HCT116 (cell line): Measurements from ENCODE around the gene DAPK2. TPM values are rescaled to one million over a fixed set of nuclear protein-coding genes. Genes with fewer than 3 reads are reported as not detected.

ENCODE experiments used
- ATAC-seq: fragments of 200-7000 bp; cut with Tn5 transposase; 2 replicates; pipeline ENCODE4 v1.9.1; 2020; ENCODE audit warnings: mild to moderate bottlenecking, moderate library complexity
- BruUV-seq: library from RNA; stranded (reverse); fragments of 400-500 nt; replicated peaks from 2 replicates; lab custom pipeline; 2021; lab: Mats Ljungman, UMichigan
- CTCF ChIA-PET: fragments of 300-600 bp; sonication (Branson Sonifier 250); formaldehyde crosslinking; loops from one replicate; lab custom pipeline; 2021; ENCODE audit warnings: antibody characterized with exemption; lab: Charles Lee
- POLR2A ChIA-PET: fragments of 300-600, 350-600 bp; sonication (Branson Sonifier 250); formaldehyde crosslinking; loops from one replicate; lab custom pipeline; 2021; ENCODE audit warnings: antibody characterized with exemption; lab: Charles Lee
- RAD21 ChIA-PET, 2 experiments: fragments of 300-600 bp; sonication (Branson Sonifier 250); formaldehyde crosslinking; loops; one replicate each; lab custom pipeline; 2023; ENCODE audit warnings: low total read pairs in 2 of 2; ENCODE audit not compliant: uncharacterized antibody in 2 of 2, unreplicated experiment in 2 of 2, low non-redundant PET in 1 of 2; lab: Charles Lee
- DNase-seq: peaks from one replicate; pipeline ENCODE4 v3.0.0-alpha.2; 2010; ENCODE audit warnings: low read depth, low spot score
- H2AFZ ChIP-seq: fragments of 200-600 bp; shearing (Covaris generic), sonication (generic); 2 replicates; pipeline ENCODE4 v1.6.1; 2017; ENCODE audit warnings: low read depth, mixed run types, mixed read lengths, antibody characterized with exemption, low read length; ENCODE audit not compliant: poor library complexity, severe bottlenecking
- H3K27ac ChIP-seq: 2 replicates; pipeline ENCODE4 v1.5.1; 2012; ENCODE audit warnings: low read depth, low read length
- H3K27me3 ChIP-seq: fragments of 200-600 bp; sonication (generic); 2 replicates; pipeline ENCODE4 v1.6.1; 2016; ENCODE audit warnings: mixed run types, low read length, mixed read lengths; ENCODE audit not compliant: insufficient read depth
- H3K36me3 ChIP-seq, 2 experiments: fragments of 200-500 bp in 1 of 2; fragments of 200-600 bp in 1 of 2; sonication (Bioruptor generic) in 1 of 2; sonication (generic) in 1 of 2; 2 replicates each; pipeline versions ENCODE4 v1.5.1 to v1.6.1; 2014 to 2016; ENCODE audit warnings: low read length in 2 of 2, inconsistent platforms in 1 of 2, mixed read lengths in 1 of 2, mixed run types in 1 of 2; ENCODE audit not compliant: insufficient read depth in 2 of 2, control insufficient read depth in 1 of 2
- H3K4me1 ChIP-seq, 2 experiments: fragments of 200-600 bp in 1 of 2; sonication (generic) in 1 of 2; 2 replicates each; pipeline versions ENCODE4 v1.5.1 to v1.6.1; 2012 to 2017; ENCODE audit warnings: low read length in 2 of 2, inconsistent platforms in 1 of 2, mild to moderate bottlenecking in 1 of 2, mixed read lengths in 1 of 2, mixed run types in 1 of 2, moderate library complexity in 1 of 2; ENCODE audit not compliant: insufficient read depth in 2 of 2, control insufficient read depth in 1 of 2
- H3K4me2 ChIP-seq: fragments of 200-600 bp; sonication (generic); 2 replicates; pipeline ENCODE4 v1.6.1; 2017; ENCODE audit warnings: mixed run types, low read length, mixed read lengths
- H3K4me3 ChIP-seq, 2 experiments: fragments of 200-600 bp in 1 of 2; sonication (generic) in 1 of 2; replicated peaks in 1 of 2; 2 replicates each; pipeline ENCODE4 v1.5.1; 2011 to 2016; ENCODE audit warnings: low read length in 2 of 2, control low read depth in 1 of 2, low read depth in 1 of 2, mild to moderate bottlenecking in 1 of 2, mixed read lengths in 1 of 2, mixed run types in 1 of 2
- H3K79me2 ChIP-seq: fragments of 200-600 bp; sonication (generic); 2 replicates; pipeline ENCODE4 v1.6.1; 2017; ENCODE audit warnings: mild to moderate bottlenecking, mixed run types, low read length, moderate library complexity, mixed read lengths; ENCODE audit not compliant: insufficient read depth
- H3K9ac ChIP-seq: fragments of 200-600 bp; sonication (generic); 2 replicates; pipeline ENCODE4 v1.6.1; 2016; ENCODE audit warnings: low read length, mixed read lengths
- H3K9me2 ChIP-seq: fragments of 200-600 bp; sonication (generic), shearing (Covaris generic); 2 replicates; pipeline ENCODE4 v1.6.1; 2017; ENCODE audit warnings: mixed run types, mild to moderate bottlenecking, moderate library complexity; ENCODE audit not compliant: insufficient read depth
- H3K9me3 ChIP-seq, 2 experiments: fragments of 200-500 bp in 1 of 2; fragments of 200-600 bp in 1 of 2; sonication (Bioruptor generic) in 1 of 2; sonication (generic) in 1 of 2; 2 replicates each; pipeline ENCODE4 v1.6.1; 2014 to 2017; ENCODE audit warnings: low read length in 2 of 2, mixed read lengths in 2 of 2, inconsistent platforms in 1 of 2, low read depth in 1 of 2, mild to moderate bottlenecking in 1 of 2, mixed run types in 1 of 2, moderate library complexity in 1 of 2; ENCODE audit not compliant: control insufficient read depth in 1 of 2, insufficient read depth in 1 of 2
- H4K20me1 ChIP-seq: fragments of 200-600 bp; sonication (generic), shearing (Covaris generic); 2 replicates; pipeline ENCODE4 v1.6.1; 2017; ENCODE audit warnings: mixed run types, mild to moderate bottlenecking, moderate library complexity; ENCODE audit not compliant: insufficient read depth
- CTCF ChIP-seq, 3 experiments: fragments of 200-600 bp in 1 of 3; sonication (generic) in 1 of 3; IDR thresholded peaks in 2 of 3; conservative IDR thresholded peaks in 1 of 3; 2 replicates each; pipeline ENCODE4 v1.5.1; 2012 to 2017; ENCODE audit warnings: low read depth in 2 of 3, low read length in 2 of 3, antibody characterized with exemption in 1 of 3, borderline replicate concordance in 1 of 3, control low read depth in 1 of 3, mild to moderate bottlenecking in 1 of 3, mixed read lengths in 1 of 3, mixed run types in 1 of 3, moderate library complexity in 1 of 3; ENCODE audit not compliant: insufficient read depth in 1 of 3
- EZH2 ChIP-seq: fragments of 200-600 bp; sonication (generic); IDR thresholded peaks from 2 replicates; pipeline ENCODE4 v1.6.1; 2017; ENCODE audit warnings: antibody characterized with exemption, mixed run types
- EZH2phosphoT487 ChIP-seq: fragments of 200-600 bp; IDR thresholded peaks from 2 replicates; pipeline ENCODE4 v1.6.1; 2018; ENCODE audit warnings: antibody characterized with exemption, borderline replicate concordance
- MAX ChIP-seq: IDR thresholded peaks from 2 replicates; pipeline ENCODE4 v1.6.1; 2012
- SIN3A ChIP-seq: IDR thresholded peaks from 2 replicates; pipeline ENCODE4 v1.6.1; 2012; ENCODE audit warnings: low read depth
- SP1 ChIP-seq: IDR thresholded peaks from 2 replicates; pipeline ENCODE4 v1.6.1; 2012; ENCODE audit warnings: low read depth
- TCF7L2 ChIP-seq: IDR thresholded peaks from 2 replicates; pipeline ENCODE4 v1.7.0; 2011; ENCODE audit warnings: borderline replicate concordance, inconsistent platforms; ENCODE audit not compliant: insufficient read depth, insufficient read length; ENCODE audit errors: extremely low read depth
- intact Hi-C: fragments of 100-400 bp; cut with micrococcal nuclease; formaldehyde crosslinking; loops from 2 replicates; pipeline ENCODE4 v1.10.0; 2022
- total RNA-seq: library from RNA; stranded (reverse); gene quantifications from one replicate; pipeline ENCODE4 v1.2.1, GENCODE V29; 2021; ENCODE audit not compliant: unreplicated experiment
- TF ChIP-seq, protein P1 (sequence below): IDR thresholded peaks from 2 replicates; pipeline ENCODE4 v1.6.1; 2012; ENCODE audit warnings: low read depth

DAPK2 gene
- total RNA-seq, 1 experiment from 2014 or later, result 4.8 TPM

DNA sequence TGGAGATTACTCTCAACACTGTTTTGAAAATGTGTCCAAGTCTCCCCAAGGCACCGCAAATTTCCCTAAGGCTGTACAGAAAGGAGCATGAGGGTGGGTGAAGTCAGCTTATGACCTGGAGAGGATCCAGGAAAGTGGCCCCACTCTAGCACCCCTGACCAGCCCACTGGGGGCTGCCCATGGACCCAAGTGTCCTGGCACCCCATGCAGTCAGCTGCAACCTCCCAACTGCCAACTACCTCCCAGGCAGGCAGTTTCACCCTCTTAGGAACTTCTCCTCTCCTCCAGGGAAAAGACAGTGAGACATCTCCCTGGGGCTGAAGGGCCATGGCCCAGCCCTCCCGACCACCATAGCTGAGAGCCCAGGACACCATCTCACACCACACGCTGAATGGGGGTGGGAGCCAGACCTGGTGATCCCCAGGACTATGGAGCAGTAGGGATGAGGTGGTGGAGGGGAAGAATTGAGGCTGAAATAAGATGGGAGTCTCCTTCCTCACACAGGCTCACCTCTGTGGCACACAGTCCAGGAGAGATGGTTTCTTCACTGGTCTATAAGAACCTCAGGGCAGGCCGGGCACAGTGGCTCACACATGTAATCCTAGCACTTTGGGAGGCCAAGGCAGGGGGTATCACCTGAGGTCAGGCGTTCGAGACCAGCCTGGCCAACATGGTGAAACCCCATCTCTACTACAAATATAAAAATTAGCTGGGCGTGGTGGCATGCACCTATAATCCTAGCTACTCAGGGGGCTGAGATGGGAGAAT is 104.4 kb downstream of the DAPK2 start:
- no TSS peak for BruUV-seq
- Histone ChIP-seq H3K4me3 (no peak overlapping the region), H3K9me3 (no peaks in the 10 kb centered on the region), H4K20me1 (no peaks in the 10 kb centered on the region), H3K9me2 (no peaks in the 10 kb centered on the region), H3K36me3 (no peaks in the 10 kb centered on the region), H3K4me2 (no peak overlapping the region), H3K9ac (no peak overlapping the region), H3K4me1 (peaks cover 4 to 13% of the 10 kb centered on the region in 2 experiments; a peak in 2 of 4 replicates), H3K27ac (no peak overlapping the region), H3K27me3 (no peaks in the 10 kb centered on the region), H2AFZ (no peak overlapping the region), H3K79me2 (no peaks in the 10 kb centered on the region)
- ChIA-PET RAD21 (no interaction called here), POLR2A (no interaction called here), CTCF (no interaction called here)
- DNase-seq, result no peak
- TF ChIP-seq SP1 (no peak), EZH2phosphoT487 (no peak), TCF7L2 (no peak), SIN3A (no peak), EZH2 (no peak), MAX (no peak), CTCF (IDR thresholded peaks at IDR 0.05 in 2 of 3, conservative IDR thresholded peaks at IDR 0.05 in 1 of 3; ENCODE audit: borderline replicate concordance in 1 of 3, insufficient read depth in 1 of 3, low read depth in 2 of 3, low read length in 2 of 3) (no peak)
- TF ChIP-seq, protein P1, sequence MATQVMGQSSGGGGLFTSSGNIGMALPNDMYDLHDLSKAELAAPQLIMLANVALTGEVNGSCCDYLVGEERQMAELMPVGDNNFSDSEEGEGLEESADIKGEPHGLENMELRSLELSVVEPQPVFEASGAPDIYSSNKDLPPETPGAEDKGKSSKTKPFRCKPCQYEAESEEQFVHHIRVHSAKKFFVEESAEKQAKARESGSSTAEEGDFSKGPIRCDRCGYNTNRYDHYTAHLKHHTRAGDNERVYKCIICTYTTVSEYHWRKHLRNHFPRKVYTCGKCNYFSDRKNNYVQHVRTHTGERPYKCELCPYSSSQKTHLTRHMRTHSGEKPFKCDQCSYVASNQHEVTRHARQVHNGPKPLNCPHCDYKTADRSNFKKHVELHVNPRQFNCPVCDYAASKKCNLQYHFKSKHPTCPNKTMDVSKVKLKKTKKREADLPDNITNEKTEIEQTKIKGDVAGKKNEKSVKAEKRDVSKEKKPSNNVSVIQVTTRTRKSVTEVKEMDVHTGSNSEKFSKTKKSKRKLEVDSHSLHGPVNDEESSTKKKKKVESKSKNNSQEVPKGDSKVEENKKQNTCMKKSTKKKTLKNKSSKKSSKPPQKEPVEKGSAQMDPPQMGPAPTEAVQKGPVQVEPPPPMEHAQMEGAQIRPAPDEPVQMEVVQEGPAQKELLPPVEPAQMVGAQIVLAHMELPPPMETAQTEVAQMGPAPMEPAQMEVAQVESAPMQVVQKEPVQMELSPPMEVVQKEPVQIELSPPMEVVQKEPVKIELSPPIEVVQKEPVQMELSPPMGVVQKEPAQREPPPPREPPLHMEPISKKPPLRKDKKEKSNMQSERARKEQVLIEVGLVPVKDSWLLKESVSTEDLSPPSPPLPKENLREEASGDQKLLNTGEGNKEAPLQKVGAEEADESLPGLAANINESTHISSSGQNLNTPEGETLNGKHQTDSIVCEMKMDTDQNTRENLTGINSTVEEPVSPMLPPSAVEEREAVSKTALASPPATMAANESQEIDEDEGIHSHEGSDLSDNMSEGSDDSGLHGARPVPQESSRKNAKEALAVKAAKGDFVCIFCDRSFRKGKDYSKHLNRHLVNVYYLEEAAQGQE, result no peak
- intact Hi-C loops, result no loop called here
- ATAC-seq, result no peak
